Measurements from ENCODE around the gene SLC38A10.

DNA sequence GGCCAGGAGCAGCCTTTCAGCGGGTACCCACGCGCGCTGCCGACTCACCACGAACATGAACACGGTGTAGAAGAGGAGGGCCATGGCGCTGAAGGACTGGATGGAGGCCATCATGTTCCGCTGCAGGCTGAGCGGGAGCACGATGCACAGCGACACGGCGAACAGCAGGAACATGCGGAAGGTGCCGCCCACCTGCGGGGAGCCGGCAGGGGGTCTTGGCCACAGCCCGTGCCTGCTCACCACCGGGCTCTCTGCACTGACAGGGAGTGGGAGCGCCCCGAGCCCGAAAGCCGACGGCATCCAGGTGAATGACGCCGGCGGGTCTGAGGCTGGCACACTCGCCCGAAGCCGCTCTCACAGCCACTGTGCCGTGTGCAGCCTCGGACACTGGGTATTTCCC lies 13.0 kb downstream of the SLC38A10 start:
- TF ChIP-seq, protein P1, sequence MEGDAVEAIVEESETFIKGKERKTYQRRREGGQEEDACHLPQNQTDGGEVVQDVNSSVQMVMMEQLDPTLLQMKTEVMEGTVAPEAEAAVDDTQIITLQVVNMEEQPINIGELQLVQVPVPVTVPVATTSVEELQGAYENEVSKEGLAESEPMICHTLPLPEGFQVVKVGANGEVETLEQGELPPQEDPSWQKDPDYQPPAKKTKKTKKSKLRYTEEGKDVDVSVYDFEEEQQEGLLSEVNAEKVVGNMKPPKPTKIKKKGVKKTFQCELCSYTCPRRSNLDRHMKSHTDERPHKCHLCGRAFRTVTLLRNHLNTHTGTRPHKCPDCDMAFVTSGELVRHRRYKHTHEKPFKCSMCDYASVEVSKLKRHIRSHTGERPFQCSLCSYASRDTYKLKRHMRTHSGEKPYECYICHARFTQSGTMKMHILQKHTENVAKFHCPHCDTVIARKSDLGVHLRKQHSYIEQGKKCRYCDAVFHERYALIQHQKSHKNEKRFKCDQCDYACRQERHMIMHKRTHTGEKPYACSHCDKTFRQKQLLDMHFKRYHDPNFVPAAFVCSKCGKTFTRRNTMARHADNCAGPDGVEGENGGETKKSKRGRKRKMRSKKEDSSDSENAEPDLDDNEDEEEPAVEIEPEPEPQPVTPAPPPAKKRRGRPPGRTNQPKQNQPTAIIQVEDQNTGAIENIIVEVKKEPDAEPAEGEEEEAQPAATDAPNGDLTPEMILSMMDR (IDR thresholded peaks at IDR 0.05): no peak
- TF ChIP-seq EP300 (IDR thresholded peaks at IDR 0.05): no peak
- TF ChIP-seq POLR2A (IDR thresholded peaks at IDR 0.05): no peak
- TF ChIP-seq POLR2AphosphoS5 (IDR thresholded peaks at IDR 0.05): no peak
